Glomerular visceral epithelial cell (primary cell): ENCODE results near the gene HGS.
"Not testable (repeated sequence)": the region's sequence is repeated elsewhere in the genome, so short reads cannot be mapped to it uniquely, and the experiment has no call there.

Experiments
- DNase-seq: peaks from one replicate; pipeline ENCODE4 v3.0.0-alpha.2; 2016; ENCODE audit errors: extremely low spot score

HGS gene

GRCh38 chr17:81719410-81720266 is 35.8 kb downstream of the HGS start:
- no peak for DNase-seq

- DNase-seq: no peak
These were observed 36.7 kb downstream of the HGS start for GRCh38 chr17:81720267-81721071.

- DNase-seq: peak; percentile 87
These were observed 38.6 kb downstream of the HGS start for GRCh38 chr17:81722184-81723120.

- no peak for DNase-seq
These were observed 39.9 kb downstream of the HGS start for GRCh38 chr17:81723651-81724209.

- DNase-seq: no peak
These were observed 41.6 kb downstream of the HGS start for GRCh38 chr17:81725439-81725838.

GRCh38 chr17:81726004-81726403 is 42.2 kb downstream of the HGS start:
- DNase-seq: no peak

GRCh38 chr17:81727324-81728031 is 43.7 kb downstream of the HGS start:
- DNase-seq: no peak

GRCh38 chr17:81733507-81734404 is 49.9 kb downstream of the HGS start:
- peak; percentile 80 for DNase-seq

- no peak for DNase-seq
These were observed 50.8 kb downstream of the HGS start for GRCh38 chr17:81734405-81735263.

GRCh38 chr17:81735264-81736102 is 51.7 kb downstream of the HGS start:
- DNase-seq: peak; percentile 80

GRCh38 chr17:81737947-81738800 is 54.4 kb downstream of the HGS start:
- DNase-seq: no peak

GRCh38 chr17:81738801-81739393 is 55.1 kb downstream of the HGS start:
- no peak for DNase-seq

GRCh38 chr17:81739593-81739992 is 55.8 kb downstream of the HGS start:
- DNase-seq: not testable (repeated sequence)

- DNase-seq: no peak
These were observed 56.7 kb downstream of the HGS start for GRCh38 chr17:81740395-81740961.

GRCh38 chr17:81741049-81741593 is 57.3 kb downstream of the HGS start:
- DNase-seq: no peak
